PFSK-1 (cell line): ENCODE measurements around the gene ICE2.

Source experiments
- FOXP2 ChIP-seq: optimal IDR thresholded peaks from 2 replicates; pipeline ENCODE3; 2011; ENCODE audit warnings: borderline replicate concordance, control low read depth, inconsistent platforms; ENCODE audit not compliant: insufficient read depth; ENCODE audit errors: extremely low read length, extremely low read depth
- POLR2AphosphoS5 ChIP-seq: IDR thresholded peaks from 2 replicates; pipeline ENCODE4 v1.6.1; 2012; ENCODE audit warnings: low read depth, mild to moderate bottlenecking, control low read depth, low read length, moderate library complexity
- SIN3A ChIP-seq: IDR thresholded peaks from 2 replicates; pipeline ENCODE4 v1.6.1; 2012; ENCODE audit warnings: mild to moderate bottlenecking, low read length, moderate library complexity, borderline replicate concordance; ENCODE audit not compliant: insufficient read depth
- TAF1 ChIP-seq: IDR thresholded peaks from 2 replicates; pipeline ENCODE4 v1.6.1; 2012; ENCODE audit warnings: low read length, control low read depth, borderline replicate concordance; ENCODE audit not compliant: insufficient read depth
- TF ChIP-seq, protein P1 (sequence below), 2 experiments: IDR thresholded peaks; 2 replicates each; pipeline versions ENCODE4 v1.6.1 to v1.8.0; 2011 to 2012; ENCODE audit warnings: low read depth in 2 of 2, low read length in 2 of 2, control low read depth in 1 of 2, inconsistent platforms in 1 of 2, mild to moderate bottlenecking in 1 of 2, moderate library complexity in 1 of 2; ENCODE audit not compliant: insufficient read depth in 1 of 2

The ICE2 gene

GRCh38 chr15:60394689-60395097, 84.2 kb downstream of the ICE2 start:
- TF ChIP-seq, protein P1, sequence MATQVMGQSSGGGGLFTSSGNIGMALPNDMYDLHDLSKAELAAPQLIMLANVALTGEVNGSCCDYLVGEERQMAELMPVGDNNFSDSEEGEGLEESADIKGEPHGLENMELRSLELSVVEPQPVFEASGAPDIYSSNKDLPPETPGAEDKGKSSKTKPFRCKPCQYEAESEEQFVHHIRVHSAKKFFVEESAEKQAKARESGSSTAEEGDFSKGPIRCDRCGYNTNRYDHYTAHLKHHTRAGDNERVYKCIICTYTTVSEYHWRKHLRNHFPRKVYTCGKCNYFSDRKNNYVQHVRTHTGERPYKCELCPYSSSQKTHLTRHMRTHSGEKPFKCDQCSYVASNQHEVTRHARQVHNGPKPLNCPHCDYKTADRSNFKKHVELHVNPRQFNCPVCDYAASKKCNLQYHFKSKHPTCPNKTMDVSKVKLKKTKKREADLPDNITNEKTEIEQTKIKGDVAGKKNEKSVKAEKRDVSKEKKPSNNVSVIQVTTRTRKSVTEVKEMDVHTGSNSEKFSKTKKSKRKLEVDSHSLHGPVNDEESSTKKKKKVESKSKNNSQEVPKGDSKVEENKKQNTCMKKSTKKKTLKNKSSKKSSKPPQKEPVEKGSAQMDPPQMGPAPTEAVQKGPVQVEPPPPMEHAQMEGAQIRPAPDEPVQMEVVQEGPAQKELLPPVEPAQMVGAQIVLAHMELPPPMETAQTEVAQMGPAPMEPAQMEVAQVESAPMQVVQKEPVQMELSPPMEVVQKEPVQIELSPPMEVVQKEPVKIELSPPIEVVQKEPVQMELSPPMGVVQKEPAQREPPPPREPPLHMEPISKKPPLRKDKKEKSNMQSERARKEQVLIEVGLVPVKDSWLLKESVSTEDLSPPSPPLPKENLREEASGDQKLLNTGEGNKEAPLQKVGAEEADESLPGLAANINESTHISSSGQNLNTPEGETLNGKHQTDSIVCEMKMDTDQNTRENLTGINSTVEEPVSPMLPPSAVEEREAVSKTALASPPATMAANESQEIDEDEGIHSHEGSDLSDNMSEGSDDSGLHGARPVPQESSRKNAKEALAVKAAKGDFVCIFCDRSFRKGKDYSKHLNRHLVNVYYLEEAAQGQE (IDR thresholded peaks at IDR 0.05; ENCODE audit: insufficient read depth in 1 of 2, low read depth in 2 of 2, low read length in 2 of 2): no peak
- peak; percentile 20; the same call in 1 of the 2 replicates for TF ChIP-seq POLR2AphosphoS5
- no peak for TF ChIP-seq SIN3A
- TF ChIP-seq TAF1: no peak
- no peak for TF ChIP-seq FOXP2

- peak; percentile 79 for TF ChIP-seq FOXP2
- peak; percentile 90 for TF ChIP-seq POLR2AphosphoS5
- no peak for TF ChIP-seq TAF1
- peak; percentile 20; the same call in 1 of the 2 replicates for TF ChIP-seq SIN3A
- TF ChIP-seq, protein P1 (IDR thresholded peaks at IDR 0.05; ENCODE audit: insufficient read depth in 1 of 2, low read depth in 2 of 2, low read length in 2 of 2): no peak
These were observed 85.8 kb downstream of the ICE2 start for GRCh38 chr15:60392986-60393790.

GRCh38 chr15:60392601-60392985, 86.3 kb downstream of the ICE2 start:
- TF ChIP-seq FOXP2 (no peak), TAF1 (no peak), SIN3A (no peak), POLR2AphosphoS5 (no peak)
- TF ChIP-seq, protein P1 (IDR thresholded peaks at IDR 0.05; ENCODE audit: insufficient read depth in 1 of 2, low read depth in 2 of 2, low read length in 2 of 2): no peak

DNA sequence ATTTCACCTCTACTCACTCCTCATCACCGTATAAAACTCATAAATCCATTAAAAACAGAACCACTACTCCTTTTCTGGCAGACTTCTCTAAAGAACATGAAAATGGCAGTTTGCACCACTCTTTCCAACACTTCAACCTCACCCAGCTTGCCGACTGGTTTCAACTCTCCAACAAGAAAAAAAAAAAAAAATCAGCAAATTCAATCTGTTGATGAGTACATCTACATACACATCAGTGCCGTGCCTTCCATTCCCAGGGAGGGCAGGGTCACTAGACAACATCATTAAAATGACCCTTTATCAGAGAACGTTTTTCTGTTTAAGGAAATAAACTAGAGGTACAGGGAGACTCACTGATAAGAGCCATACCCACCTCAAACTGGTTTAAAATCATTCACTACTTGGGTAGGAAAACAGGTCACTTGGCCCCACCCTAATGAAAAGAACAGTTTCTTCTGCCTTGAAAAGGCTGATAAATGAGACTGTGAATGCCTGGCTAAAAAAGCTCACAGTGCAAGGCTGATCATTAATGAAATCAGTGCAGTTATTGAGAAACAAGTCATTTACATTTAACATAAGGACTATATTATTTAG, 87.1 kb downstream of the ICE2 start:
- no peak for TF ChIP-seq TAF1
- TF ChIP-seq FOXP2: no peak
- TF ChIP-seq, protein P1 (IDR thresholded peaks at IDR 0.05; ENCODE audit: insufficient read depth in 1 of 2, low read depth in 2 of 2, low read length in 2 of 2): no peak
- no peak for TF ChIP-seq SIN3A
- no peak; the same call in 1 of the 2 replicates for TF ChIP-seq POLR2AphosphoS5
